ENCODE measurements around the gene SRP9.
"Not testable (repeated sequence)": the region's sequence is repeated elsewhere in the genome, so short reads cannot be mapped to it uniquely, and the experiment has no call there.

The SRP9 gene

GRCh38 chr1:225777058-225777582 lies 506 bp upstream of the SRP9 start:
- no peak for TF ChIP-seq CTCF (IDR thresholded peaks at IDR 0.05; ENCODE audit: low read depth, low read length, missing control alignments)
- peak overlapping the region; percentile 78 for H3K4me3 ChIP-seq (ENCODE audit: low read depth, low read length)
- no peak for DNase-seq (ENCODE audit: low read depth)

- TF ChIP-seq CTCF (IDR thresholded peaks at IDR 0.05; ENCODE audit: low read depth, low read length, missing control alignments): no peak
- no peak for DNase-seq (ENCODE audit: low read depth)
- peak overlapping the region; percentile 78 for H3K4me3 ChIP-seq (ENCODE audit: low read depth, low read length)
Observed at GRCh38 chr1:225778337-225778669, 677 bp downstream of the SRP9 start.

GRCh38 chr1:225779165-225779564 lies 1.5 kb downstream of the SRP9 start:
- peak overlapping the region; percentile 78 for H3K4me3 ChIP-seq (ENCODE audit: low read depth, low read length)
- not testable (repeated sequence) for DNase-seq (ENCODE audit: low read depth)

- TF ChIP-seq CTCF (IDR thresholded peaks at IDR 0.05; ENCODE audit: low read depth, low read length, missing control alignments): no peak
- H3K4me3 ChIP-seq (ENCODE audit: low read depth, low read length): no peak overlapping the region
- DNase-seq (ENCODE audit: low read depth): no peak
Observed at GRCh38 chr1:225780134-225780533, 2.5 kb downstream of the SRP9 start.

GRCh38 chr1:225780630-225781029 lies 3.0 kb downstream of the SRP9 start:
- no peak for TF ChIP-seq CTCF (IDR thresholded peaks at IDR 0.05; ENCODE audit: low read depth, low read length, missing control alignments)
- H3K4me3 ChIP-seq (ENCODE audit: low read depth, low read length): no peak overlapping the region
- no peak for DNase-seq (ENCODE audit: low read depth)

GRCh38 chr1:225789142-225789541 lies 11.5 kb downstream of the SRP9 start:
- H3K4me3 ChIP-seq (ENCODE audit: low read depth, low read length); DNase-seq (ENCODE audit: low read depth): not testable (repeated sequence)

- no peak overlapping the region for H3K4me3 ChIP-seq (ENCODE audit: low read depth, low read length)
- no peak for DNase-seq (ENCODE audit: low read depth)
- no peak for TF ChIP-seq CTCF (IDR thresholded peaks at IDR 0.05; ENCODE audit: low read depth, low read length, missing control alignments)
Observed at GRCh38 chr1:225794954-225795353, 17.3 kb downstream of the SRP9 start.

- DNase-seq (ENCODE audit: low read depth); H3K4me3 ChIP-seq (ENCODE audit: low read depth, low read length): not testable (repeated sequence)
Observed at GRCh38 chr1:225796097-225796496, 18.5 kb downstream of the SRP9 start.

GRCh38 chr1:225801146-225801545 lies 23.5 kb downstream of the SRP9 start:
- not testable (repeated sequence) for H3K4me3 ChIP-seq (ENCODE audit: low read depth, low read length); DNase-seq (ENCODE audit: low read depth)
